HG03442 (cell line): ENCODE results near the gene POLR3F.
"Not testable (repeated sequence)": the region's sequence is repeated elsewhere in the genome, so short reads cannot be mapped to it uniquely, and the experiment has no call there.

Experiments
- ATAC-seq: cut with Tn5 transposase; IDR thresholded peaks from one replicate; pipeline ENCODE4 v1.9.1; 2021; ENCODE audit warnings: mild to moderate bottlenecking, moderate library complexity; ENCODE audit not compliant: unreplicated experiment

The POLR3F gene, protein sequence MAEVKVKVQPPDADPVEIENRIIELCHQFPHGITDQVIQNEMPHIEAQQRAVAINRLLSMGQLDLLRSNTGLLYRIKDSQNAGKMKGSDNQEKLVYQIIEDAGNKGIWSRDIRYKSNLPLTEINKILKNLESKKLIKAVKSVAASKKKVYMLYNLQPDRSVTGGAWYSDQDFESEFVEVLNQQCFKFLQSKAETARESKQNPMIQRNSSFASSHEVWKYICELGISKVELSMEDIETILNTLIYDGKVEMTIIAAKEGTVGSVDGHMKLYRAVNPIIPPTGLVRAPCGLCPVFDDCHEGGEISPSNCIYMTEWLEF

DNA sequence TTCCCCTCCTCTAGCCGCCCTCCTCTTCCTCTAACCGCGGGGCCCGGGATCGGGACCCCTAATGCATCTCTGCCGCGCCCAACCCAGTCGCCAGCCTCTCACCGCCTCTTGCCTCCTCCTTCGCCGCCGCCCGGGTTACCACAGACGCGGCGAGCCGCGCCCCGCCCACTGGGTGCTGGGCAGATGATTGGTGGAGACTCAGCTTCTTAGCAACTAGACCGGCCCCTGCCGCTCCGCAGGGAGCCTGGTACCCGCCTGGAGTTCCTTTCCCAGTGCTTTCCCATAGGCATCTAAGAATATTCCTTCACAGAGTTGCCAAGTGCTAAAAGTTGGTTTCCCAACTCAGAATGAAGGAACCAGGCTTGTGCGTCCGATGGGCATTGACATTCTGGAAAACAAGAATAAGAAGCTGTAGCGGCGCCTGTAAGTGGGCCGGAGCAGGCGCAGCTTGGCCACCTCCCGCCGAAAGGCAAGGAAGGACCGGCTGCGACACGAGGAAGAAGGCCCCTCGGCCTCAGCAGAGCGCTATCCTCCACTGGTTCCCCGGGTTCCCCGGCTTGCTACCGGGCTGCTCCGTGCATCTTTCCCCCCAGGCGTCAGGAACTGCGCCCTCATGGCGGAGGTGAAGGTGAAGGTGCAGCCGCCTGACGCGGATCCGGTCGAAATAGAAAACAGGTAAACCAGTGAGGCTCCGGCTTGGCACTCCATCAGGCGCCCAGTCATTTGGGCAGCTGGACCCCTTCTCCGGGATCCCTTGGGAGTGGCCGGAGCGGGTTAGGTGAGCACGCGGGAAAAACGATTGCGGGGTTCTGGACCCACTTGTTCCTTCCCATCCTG lies at the start of gene POLR3F, which contains the start of gene DZANK1:
POLR3F (plus strand) TSS at position 497 of the 837 bp plus-strand sequence; CDS start at position 614, 117 bp downstream.
DZANK1 (minus strand) TSS at position 137 of the 837 bp plus-strand sequence. CDS start 1,672 bp downstream, outside the sequence.
- peak; percentile 97 for ATAC-seq

DNA sequence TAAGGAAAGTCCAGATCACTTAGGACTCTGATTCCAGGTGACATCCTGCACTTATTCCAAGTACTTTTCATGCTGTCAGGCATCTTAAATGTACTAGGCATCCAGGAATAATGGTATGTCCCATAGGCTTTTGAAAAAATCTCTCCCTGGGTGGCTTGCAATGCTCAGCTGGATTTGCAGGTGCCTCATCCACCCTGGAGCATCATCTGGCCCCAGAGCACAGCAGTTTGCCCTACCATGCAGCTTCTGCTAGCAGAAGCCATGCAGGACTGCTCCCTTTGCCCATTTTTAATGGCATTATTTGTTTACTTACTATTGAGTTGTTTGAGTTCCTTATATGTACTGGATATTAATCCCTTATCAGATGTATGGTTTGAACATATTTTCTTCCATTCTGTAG lies 45.6 kb upstream of the POLR3F start:
- no peak for ATAC-seq

DNA sequence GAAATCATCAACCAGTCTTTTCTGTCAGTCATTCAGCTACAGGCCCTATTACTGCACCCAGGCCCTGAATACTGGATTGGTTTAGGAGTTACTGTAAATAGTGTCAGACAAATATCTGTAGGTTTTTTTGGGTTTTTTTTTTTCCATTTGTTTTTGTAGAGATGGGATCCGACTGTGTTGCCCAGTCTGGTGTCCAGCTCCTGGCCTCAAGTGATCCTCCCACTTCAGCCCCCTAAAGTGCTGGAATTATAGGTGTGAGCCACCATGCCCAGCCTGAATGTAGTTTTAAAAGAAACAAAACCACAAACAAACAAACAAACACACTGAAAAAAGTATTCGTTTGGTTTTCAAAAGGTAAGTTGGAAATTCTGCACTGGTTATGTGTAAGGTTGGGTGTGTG lies 40.0 kb upstream of the POLR3F start:
- no peak for ATAC-seq

DNA sequence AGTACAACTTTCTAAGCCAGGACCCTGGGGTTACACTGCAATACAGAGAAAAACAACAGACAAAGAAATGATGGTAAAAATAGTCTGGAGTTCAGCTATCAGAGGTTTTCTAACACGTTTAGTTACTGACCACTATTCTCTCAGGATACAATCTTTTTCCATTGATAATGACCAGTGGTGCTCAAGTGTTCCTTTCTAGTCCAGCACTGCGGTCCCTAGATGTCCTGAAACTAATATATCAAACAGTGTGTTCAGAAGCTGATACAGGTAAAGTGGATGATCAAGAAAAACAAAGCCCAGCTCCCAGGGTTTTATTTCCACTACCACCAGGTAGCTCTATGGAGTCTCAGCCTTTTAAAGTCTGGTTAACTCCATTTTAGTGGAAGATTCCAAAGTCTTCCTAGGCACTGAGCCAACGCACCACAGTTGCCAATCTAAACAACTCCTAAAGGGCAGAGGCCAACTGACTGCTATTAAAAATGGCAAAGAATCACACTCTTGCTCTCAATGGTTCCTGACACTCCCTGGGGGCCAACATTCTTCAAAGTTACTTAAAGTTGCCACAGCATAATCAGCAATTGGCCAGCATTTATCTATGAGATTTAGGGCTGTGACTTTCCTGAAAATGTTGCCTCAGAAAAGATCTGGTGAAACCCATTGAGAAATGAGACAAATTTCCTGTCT lies 38.6 kb upstream of the POLR3F start:
- ATAC-seq, result no peak

DNA sequence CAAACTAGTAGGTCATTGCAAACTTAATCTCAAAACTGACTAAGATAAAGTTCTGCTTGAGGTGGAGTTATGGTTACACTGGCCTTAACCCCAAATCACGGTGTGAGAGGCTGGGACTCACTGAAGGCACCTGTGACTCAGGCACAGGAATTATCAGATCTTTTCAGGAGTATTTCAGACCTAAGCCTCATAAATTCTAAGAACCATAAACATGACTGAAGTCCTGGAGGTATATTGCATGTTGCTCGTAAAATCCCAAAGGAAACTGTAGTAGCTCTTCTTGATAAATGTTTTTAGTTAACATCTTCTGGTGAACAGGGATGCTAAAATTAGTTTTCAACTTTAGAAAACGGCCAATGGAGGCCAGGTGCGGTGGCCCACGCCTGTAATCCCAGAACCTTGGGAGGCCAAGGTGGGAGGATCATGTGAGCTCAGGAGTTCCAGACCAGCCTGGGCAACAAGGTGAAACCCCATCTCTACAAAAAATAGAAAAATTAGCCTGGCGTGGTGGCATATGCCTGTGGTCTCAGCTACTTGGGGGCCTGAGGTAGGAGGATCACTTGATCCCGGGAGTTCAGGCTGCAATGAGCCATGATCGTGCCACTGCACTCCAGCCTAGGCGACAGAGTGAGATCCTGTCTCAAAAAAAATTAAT lies 36.9 kb upstream of the POLR3F start:
- ATAC-seq, result no peak

DNA sequence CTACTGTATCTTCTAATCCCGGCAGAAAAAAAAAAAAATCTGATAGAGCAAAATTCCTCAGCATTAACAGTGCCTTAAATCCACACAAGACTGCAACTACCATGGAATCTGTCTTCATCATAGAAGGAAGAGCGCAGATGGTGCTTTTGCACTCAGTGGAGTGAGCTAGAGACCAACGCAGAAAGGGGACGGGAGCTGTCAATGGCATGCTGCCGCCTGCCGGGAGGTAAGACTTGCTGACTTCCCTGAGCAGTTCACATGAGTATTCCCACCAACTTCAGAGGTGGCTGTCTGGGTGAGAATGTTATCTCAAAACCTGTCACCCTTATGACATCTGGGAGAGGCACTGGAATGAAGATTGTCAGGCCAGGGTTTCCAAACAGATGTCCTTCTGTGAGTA lies 36.0 kb upstream of the POLR3F start:
- no peak for ATAC-seq

DNA sequence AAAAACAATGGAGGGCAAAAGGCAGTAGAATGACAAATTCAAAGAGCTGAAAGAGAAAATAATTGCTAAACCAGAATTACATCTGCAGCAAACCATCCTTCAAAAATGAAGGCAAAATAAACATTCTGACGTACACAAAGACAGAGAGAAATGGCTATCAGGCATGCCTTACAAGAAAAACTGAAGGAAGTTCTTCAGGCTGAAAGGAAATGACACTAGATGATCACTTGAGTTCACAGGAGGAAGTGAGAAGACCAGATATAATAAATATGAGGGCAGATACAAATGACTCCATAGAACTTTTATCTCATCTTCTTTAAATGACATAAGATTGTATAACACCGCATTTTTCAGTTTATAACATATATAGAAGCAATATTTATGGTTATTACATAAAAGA lies 30.3 kb upstream of the POLR3F start:
- ATAC-seq, result no peak

DNA sequence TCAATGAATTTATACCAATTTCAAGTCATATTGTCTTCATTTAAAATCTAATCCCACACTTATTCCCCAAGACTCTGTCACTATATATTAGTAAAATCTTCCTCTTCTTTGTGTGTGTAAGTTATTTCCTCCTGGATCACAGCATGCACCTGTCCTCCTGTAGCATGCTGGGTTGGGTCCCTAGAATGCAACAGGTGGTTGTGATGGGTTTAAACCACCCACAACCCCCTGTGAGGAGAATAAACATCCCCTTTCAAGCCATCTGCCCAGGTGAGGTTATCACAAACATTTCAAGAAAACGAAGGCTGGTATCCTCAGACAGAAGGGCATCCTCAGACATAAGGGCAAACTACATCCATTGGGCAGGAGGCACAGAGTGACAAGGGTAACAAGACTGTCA lies 26.8 kb upstream of the POLR3F start:
- ATAC-seq, result no peak

DNA sequence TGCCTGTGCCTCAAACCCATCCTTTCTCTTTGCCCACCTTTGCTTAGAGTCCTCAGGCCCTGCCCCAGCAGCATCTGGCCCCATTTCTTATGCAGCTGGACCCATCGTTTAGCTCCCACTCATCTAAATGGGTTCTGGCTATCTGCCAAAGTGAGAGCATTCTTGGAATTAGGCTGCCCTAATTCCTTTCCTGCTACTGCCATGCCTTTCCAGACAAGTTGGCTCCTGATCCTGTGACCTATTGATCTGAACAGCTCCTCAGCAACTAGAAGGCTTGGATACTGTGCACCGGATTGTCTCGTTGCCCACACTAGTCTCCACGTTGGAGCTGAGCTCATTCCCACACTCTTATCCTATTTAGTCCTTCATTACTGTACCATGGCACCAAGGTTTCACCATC lies 23.3 kb upstream of the POLR3F start:
- no peak for ATAC-seq

DNA sequence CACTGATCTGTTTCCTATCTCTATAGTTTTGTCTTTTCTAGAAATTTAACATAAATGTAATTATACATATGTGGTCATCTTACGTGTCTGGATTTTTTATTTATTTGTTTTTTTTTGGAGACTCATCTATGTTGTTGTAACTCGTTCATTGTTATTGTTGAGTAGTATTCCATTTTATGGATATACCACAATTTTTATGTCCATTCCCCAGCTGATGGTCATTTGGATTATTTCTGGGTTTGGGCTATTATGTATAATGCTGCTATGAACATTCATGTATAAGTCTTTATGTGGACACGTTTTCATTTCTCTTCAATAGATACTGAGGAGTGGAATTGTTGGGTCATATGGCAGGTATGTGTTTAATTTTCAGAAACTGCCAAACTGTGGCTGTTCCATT lies 10.6 kb upstream of the POLR3F start:
- ATAC-seq, result no peak

DNA sequence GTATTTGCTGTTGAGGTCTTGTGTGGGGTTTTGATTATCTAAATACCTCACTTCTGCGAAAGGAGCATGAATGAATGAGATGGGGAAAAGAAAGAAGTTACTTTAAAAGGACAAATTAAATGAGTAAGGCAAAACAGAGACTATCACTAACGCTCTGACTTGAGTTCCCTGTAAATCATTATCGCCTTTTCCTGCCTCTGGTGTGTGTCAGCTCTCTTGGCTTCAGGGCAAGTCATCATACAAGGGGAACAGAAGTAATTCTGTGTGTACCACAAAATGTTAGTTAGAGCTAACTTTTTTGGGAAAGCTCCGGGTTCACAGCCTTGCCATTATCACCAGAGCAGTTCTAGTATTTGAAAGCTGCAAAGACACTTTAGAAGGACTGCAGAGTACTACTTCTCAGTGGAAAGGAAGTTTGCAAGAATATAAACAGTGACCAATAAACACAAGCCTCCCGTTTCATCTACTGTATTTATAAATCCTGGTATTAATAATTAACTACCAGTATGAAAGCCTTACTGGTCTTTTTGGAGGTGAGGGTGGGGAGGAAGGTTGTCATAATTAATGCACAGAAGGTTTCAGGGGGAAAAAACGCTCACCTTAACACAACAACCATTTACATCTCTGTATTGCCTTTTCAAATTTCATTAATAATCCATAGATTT lies 1.5 kb upstream of the POLR3F start:
- ATAC-seq, result no peak

DNA sequence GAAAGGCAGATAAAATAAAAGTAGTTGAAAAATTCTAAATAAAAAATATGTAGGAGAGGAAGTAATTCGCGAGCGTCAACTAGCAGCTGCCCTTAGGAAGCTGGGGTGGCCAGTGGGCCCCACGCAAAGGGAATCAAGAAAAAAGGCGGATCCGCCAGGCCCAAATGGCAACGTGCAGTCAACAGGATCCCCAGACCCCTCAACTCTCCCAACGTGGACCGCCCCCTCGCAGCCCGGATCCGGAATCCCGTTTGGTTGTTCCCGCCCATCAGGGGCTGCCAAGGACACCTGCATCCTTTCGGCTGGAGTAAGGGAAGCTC lies 656 bp upstream of the POLR3F start:
- no peak for ATAC-seq

DNA sequence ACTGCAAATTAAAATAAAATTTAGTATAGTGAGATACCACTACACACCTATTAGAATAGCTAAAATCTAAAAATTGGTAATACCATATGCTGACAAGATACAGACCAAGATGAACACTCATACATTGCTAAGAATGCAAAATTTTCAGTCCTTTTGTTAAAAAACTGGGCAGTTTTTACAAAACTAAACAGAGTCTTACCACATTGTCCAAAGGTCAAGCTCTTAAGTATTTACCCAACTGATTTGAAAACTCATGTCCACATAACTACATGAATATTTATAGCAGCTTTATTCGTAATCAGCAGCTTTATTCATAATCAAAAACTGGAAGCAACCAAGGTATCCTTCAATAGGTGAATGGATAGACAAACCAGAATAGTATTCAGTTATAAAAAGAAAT lies 10.0 kb downstream of the POLR3F start:
- no peak for ATAC-seq

DNA sequence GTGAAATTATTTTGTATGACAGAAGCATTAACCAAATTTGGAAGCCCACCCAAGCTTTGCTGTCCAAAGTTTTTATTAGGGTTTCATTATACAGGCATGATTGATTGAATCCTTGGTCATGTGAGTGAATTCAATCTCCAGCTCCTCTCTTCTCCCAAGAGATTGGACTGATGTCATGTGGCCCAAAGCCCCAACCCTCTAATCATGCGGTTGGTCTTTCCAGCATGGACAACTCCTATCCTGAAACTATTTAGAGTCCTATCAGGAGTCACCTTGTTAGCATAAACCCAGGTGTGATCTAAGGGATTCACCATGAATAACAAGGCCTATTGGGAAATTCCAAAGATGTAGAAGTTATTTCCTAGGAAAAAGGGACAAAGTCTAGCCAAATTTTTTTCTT lies 10.6 kb downstream of the POLR3F start:
- ATAC-seq, result no peak

DNA sequence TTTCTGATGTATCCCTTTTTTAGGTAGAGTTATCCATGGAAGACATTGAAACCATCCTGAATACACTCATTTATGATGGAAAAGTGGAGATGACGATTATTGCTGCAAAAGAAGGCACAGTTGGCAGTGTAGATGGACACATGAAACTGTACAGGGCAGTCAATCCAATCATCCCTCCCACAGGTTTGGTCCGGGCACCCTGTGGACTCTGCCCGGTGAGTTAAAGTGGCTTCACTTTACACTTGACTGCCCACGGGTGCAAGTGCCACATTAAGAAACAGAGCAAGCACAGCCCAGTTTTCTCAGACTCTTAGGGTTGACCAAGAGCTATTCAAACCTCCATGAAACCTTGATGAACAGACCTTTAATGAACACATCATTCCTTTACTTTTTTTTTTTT lies 14.4 kb downstream of the POLR3F start:
- no peak for ATAC-seq

DNA sequence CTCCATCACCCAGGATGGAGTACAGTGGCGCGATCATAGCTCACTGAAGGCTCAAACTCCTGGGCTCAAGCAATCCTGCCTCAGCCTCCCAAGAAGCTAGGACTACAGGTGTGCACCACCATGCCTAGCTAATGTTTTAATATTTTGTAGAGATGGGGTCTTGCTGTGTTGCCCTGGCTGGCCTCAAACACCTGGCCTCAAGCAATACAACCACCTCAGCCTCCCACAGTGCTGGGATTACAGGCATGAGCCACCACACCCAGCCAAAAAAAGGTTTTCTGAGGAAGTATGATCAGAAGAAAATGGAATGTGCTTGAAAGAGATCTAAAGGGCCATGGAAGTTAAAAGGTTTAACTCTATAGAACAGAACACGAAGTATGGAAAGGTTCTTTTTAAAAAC lies 21.1 kb downstream of the POLR3F start:
- no peak for ATAC-seq

DNA sequence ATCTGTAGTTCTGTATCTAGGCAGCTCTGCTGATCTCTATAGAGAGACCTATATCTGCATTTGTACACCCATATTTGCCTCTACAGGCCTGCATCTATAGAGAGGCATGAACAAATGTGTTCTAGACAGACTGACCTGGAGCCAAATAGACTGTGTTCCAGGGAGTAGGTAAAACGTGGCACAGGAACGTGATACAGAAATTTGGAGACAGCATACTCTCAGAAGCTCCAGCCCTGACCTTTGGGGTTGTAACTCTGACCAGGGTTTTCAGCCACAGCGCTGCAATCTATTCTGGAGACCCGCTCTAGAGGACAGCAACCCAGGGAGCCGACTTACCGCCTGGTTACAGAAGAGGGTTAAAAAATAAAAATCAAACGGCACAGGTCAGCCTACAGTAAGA lies 28.9 kb downstream of the POLR3F start:
- no peak for ATAC-seq

DNA sequence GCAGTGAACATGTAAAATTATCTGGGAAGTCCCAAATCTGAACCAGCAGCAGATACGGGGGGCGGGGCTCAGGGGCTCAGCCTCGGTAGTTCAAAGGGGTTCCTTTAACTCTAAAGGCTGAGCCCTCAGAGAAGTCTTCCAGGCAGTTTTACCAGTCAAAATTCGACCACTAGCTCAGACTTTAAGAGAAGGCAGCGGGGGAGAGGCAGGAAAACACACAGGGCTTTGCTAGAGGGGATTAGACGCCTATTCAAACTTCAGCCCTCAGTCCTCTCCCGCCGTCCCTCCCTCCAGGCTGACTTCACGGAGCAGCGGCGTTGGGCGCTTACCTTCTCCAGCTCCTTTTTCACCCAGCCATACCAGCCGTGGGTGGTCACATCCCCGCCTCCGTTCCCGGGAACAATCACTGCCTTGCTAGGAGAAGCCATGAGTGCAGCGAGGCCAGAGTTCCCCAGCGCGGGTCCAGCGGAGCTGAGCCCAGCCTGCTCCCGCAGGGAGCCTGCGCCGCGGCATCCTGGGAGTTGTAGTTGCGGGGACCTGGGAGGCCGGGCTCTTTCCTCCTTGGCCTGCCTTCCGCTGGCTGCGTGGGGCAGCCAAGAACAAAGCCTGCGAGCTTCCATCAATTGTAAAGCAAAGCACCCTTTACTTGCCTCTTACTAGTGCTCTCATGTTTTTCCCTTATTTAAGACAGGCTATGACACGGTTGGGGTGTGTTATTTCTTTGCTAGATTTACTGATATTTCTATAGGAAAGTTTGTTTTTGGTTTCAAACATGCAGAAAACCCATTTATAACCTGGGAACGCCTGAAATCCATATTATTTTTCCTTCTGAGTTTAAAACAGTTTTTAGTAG lies 29.8 kb downstream of the POLR3F start, which contains the start of gene RBBP9:
RBBP9 (minus strand) TSS at position 486 of the 853 bp plus-strand sequence; CDS start at position 428, 58 bp downstream.
- peak; percentile 97 for ATAC-seq

DNA sequence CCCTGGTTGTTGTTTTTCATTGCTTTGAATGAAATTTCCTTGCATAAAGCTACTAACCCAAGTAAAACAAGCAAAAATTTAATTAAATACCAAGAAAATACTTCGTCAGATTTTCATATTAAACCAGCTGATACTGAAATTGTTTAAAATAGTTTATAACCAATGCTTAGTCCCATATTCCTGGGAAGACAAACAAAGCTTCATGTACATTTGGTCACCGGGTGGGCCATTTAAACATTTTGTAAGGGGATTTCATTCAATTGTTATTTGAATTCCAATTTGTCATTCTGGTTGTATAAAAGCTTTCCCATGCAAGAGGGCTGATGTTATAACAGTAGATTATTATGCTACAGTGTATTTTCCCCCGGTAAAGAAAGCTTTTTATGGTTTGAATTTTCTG lies 30.4 kb downstream of the POLR3F start:
- no peak for ATAC-seq

DNA sequence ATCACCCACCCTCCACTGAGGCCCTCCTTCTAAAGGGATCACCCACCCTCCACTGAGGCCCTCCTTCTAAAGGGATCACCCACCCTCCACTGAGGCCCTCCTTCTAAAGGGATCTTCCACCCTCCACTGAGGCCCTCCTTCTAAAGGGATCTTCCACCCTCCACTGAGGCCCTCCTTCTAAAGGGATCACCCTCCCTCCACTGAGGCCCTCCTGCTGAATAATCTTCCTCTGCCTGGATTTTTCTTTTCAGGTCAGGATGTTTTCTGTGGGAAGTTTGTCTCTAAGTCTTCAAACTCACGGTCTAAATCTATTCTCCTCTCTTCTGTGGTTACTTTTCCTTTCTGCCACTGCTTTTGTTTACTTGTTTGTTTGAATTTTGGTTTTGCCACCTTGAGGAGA lies 34.5 kb downstream of the POLR3F start:
- not testable (repeated sequence) for ATAC-seq
